Activated CD4-positive, alpha-beta T cell treated with anti-CD3 and anti-CD28 coated beads, Interleukin-2, amount 50 U/mL, for 48 hours (primary cell): Measurements from ENCODE around the gene SFI1.
A peak's percentile ranks its signal among the peaks of the same experiment; 100 is the strongest.
"Not testable (repeated sequence)": the region's sequence is repeated elsewhere in the genome, so short reads cannot be mapped to it uniquely, and the experiment has no call there.

ENCODE experiments used
- DNase-seq, 2 experiments: peaks; one replicate each; pipeline ENCODE4 v3.0.0-alpha.2; 2020

The SFI1 gene

DNA sequence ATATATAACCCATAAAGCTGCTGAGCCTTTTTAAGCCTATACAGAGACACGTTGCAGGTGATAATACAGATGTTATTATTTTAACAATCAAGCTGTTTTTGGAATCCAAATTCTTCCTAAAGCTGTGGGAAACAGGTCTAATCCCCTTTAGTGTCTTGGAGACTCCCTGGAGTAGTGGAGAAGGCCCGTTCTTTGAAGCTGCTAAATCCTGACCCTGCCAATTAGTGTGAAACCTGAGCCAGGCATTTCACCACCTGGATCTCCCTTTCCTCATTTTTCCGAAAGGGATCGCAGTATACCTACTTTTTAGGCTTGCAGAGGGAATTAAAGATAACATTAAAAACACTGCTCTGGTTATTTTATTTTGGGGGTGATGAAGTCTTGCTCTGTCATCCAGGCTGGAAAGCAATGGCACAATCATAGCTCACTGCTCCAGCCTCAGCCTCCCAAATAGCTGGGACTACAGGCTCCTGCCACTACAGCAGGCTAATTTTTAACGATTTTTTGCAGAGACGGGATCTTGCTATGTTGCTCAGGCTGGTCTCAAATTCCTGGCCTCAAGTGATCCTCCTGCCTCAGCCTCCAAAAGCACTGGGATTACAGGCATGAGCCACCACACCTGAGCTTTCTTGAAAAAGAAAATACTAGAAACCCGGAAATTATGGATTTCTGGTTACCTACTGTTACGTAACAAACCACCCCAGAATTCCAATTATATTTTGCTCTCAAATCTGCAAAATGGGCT is 4.9 kb upstream of the SFI1 start:
- no peak for DNase-seq

- DNase-seq: no peak
Measured at GRCh38 chr22:31492151-31492550, 4.2 kb upstream of the SFI1 start.

- not testable (repeated sequence) for DNase-seq
Measured at GRCh38 chr22:31493355-31493754, 3.0 kb upstream of the SFI1 start.

GRCh38 chr22:31495343-31495742 is 993 bp upstream of the SFI1 start:
- no peak for DNase-seq

DNA sequence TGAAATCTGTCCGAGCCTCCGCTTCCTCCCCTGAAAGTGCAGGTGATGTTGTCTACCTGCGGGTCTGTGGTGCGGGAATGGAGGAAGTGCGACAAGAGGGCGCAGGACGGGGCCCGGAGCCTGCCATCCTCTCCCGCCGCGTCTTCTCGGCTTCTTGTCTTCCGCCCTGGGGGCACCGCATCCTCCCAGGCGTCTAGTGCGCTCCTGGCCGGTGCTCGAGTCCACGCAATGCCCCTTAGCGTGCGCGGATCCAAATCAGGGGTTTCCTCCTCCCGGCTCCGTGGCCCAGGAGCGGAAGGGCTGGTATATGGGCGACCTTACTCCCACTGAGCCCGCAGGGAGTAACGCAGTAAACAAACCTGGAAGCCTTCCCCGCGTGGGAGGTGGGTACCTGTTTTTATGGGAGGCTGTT is 405 bp downstream of the SFI1 start:
- peak; percentile 52 to 61 for DNase-seq

DNA sequence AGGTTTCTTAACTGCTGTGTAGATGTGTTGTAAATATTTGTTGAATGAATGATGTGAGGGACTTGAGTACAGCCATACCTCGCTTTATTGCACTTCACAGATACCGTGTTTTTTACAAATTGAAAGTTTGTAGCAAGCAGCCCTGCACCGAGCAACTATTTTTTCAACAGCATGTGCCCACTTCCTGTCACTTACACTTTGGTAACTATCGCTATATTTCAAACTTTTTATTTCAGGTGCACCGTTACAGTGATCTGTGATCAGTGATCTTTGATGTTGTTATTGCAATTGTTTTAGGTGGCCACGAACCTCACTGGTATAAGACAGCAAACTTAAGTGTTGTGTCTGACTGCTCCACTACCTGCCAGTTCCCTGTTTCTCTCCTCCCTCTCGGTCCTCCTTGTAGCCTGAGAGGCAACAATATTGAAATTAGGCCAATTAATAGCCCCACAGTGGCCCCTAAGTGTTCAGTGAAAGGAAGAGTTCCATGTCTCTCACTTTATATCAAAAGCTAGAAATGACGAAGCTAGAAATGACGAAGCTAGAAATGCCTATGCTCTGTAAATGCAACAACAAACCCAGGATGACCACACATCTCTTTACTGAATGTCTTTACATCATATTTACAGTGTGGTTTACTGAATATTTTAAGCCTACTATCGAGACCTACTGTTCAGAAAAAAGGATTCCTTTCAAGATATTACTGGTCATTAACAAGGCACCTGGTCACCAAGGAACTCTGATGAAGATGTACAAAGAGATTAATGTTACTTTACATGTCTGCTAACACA is 1.0 kb downstream of the SFI1 start:
- no peak for DNase-seq

DNA sequence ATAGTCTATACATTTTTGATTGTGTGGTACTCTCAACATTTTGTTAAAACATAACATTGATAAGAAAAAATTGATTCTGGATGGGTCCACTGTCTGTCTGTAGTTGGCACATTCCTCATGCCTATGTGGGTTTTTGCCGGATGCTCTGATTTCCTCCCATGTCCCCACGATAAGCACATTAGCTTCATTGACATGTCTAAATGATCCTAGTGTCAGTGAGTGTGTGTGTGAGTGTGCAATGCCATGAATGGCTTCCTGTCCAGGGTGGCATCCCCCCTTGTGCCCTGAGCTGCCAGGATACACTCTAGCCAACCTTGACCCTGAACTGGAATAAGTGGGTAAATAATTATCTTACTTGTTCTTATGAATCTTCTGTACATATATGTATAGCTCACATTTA is 5.4 kb downstream of the SFI1 start:
- no peak for DNase-seq

DNA sequence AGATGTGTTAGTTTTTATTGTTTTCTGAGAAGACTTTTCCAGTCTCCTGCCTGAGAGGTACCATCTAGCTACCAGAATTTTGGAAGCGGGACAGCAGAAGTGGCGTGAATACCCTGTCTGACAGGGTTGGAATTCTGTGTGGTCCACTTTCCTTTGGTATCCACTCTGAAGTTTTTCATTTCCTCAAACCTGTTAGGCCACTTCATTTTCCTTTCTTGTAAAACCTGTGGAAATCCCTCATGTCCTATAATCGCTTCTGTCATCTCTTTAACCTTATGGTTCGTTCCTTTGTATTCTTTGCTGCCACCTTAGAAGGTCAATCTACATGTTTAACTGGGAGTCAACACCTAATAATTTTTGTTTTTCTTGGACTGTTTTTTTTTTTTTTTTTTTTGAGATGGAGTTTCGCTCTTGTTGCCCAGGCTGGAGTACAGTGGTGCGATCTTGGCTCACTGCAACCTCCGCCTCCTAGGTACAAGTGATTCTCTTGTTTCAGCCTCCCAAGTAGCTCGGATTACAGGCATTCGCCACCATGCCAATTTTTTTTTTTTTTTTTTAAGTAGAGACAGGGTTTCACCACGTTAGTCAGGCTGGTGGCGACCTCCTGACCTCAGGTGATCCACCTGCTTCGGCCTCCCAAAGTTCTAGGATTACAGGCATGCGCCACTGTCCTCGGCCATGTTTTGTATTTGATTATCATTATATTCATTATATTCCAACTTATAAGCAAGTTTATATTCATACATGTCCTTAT is 7.1 kb downstream of the SFI1 start:
- DNase-seq: no peak

- DNase-seq: no peak
Measured at GRCh38 chr22:31504282-31504681, 7.9 kb downstream of the SFI1 start.

GRCh38 chr22:31507517-31507916 is 11.2 kb downstream of the SFI1 start:
- not testable (repeated sequence) for DNase-seq

GRCh38 chr22:31508536-31508935 is 12.2 kb downstream of the SFI1 start:
- DNase-seq: no peak

DNA sequence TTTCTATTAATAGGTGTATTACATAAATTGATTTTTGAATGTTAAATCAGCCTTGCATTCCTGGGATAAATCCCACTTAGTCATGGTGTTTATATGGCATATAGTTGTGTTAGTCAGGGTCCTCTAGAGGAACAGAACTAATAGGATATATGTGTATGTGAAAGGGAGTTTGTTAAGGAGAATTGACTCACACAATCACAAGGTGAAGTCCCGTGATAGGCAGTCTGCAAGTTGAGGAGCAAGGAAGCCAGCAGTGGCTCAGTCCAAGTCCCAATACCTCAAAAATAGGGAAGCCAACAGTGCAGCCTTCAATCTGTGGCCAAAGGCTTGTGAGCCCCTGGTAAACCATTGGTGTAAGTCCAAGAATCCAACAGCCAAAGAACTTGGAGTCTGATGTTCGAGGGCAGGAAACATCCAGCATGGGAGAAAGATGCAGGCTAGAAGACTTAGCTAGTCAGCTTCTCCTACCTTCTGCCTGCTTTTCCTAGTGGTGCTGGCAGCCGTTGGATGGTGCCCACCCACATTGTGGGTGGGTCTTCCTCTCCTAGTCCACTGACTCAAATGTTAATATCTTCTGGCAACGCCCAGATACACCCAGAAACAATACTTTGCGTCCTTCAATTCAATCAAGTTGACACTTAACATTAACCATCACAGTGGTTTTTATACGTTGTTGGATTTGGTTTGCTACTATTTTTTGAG is 12.9 kb downstream of the SFI1 start:
- no peak for DNase-seq

- no peak for DNase-seq
Measured at GRCh38 chr22:31520051-31520450, 23.7 kb downstream of the SFI1 start.

DNA sequence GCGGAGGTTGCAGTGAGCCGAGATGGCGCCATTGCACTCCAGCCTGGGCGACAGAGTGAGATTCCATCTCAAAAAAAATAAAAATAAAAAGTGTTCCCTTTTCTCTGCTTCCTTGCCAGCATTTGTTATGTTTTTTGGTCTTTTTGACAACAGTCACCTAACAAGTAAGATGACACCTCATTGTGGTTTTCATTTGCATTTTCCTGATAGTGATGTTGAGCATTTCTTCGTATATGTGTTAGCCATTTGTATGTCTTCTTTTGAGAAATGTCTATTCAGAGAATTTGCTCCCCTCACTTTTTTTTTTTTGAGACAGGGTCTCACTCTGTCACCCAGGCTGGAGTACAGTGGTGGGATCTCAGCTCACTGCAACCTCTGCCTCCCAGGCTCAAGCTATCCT is 27.8 kb downstream of the SFI1 start:
- DNase-seq: not testable (repeated sequence)

DNA sequence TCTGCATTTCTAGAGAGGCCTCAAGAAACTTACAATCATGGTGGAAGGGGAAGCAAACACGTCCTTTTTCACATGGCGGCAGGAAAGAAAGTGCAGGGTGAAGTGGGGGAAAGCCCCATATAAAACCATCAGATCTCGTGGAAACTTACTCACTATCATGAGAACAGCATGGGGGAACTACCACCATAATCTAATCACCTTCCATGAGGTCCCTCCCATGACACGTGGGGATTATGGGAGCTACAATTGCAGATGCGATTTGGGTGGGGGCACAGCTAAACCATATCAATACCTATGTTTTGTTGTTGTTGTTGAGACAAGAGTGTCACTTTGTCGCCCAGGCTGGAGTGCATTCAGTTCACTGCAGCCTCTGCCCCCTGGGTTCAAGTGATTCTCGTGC is 29.9 kb downstream of the SFI1 start:
- DNase-seq: peak; percentile 52 to 60

DNA sequence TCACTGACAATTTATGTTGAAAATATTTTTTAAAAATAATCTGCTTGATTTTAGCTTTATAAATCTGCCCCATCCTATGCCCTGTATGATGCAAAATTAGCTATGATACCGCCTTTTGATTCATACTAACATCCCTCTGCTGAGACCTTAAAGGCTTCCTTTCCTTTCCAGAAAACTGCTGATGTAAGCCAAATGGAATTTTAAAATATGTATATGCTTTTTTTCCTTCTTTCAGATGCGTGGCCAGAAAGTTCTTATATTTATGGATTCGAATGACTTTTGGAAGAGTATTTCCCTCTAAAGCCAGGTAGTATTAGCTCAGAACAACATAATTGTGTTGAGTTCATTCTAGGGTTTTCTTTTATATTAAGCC is 34.5 kb downstream of the SFI1 start:
- no peak for DNase-seq

GRCh38 chr22:31532060-31532459 is 35.7 kb downstream of the SFI1 start:
- DNase-seq: no peak

DNA sequence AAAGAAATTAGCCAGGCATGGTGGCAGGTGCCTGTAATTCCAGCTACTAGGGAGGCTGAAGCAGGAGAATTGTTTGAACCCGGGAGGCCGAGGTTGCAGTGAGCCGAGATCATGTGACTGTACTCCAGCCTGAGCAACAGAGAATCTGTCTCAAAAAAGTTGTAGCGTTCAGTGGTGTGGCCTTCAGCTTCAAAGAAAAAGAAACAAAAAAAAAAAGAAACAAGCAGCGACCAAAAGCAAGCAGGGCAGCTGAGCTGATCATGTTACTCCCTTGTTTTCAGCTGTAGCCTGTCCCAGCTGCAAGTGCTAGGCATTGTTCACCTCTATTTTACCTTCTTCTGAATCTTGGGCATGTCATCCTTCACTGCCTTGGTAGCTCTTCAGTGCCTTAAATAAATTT is 37.0 kb downstream of the SFI1 start:
- DNase-seq: no peak

- peak; percentile 61 to 74 for DNase-seq
Measured at GRCh38 chr22:31537019-31537535, 40.7 kb downstream of the SFI1 start.

GRCh38 chr22:31538815-31539214 is 42.5 kb downstream of the SFI1 start:
- peak; percentile 47 to 67 for DNase-seq

- DNase-seq: not testable (repeated sequence)
Measured at GRCh38 chr22:31540166-31540565, 43.8 kb downstream of the SFI1 start.

DNA sequence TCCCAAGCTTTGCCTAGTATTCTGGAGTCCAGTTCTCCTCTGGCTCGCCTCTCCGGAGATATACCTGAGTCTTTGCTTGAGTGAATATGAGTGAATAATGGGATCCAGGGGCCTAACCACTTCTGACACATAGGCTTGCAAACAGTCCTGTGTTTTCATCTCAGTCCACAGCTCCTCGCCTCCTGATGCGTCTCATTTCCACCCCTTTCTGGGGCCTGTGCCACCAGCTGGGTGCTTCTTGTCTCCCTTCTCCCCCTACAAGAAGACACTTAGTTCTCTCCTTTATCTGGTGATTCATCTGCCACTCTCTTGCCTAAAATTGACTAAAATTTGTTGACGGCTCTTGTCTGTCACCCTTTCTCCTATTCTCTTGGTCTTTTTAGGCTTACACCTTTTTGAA is 44.6 kb downstream of the SFI1 start:
- no peak for DNase-seq
